SK-N-MC (cell line): ENCODE data around the gene IL17C.

ENCODE experiments used
- EZH2 ChIP-seq: fragments of 200-600 bp; sonication (generic); IDR thresholded peaks from one replicate; pipeline ENCODE4 v1.6.1; 2017; ENCODE audit warnings: antibody characterized with exemption
- FOXP2 ChIP-seq: optimal IDR thresholded peaks from 2 replicates; pipeline ENCODE3; 2011; ENCODE audit warnings: mild to moderate bottlenecking, moderate library complexity; ENCODE audit not compliant: insufficient read depth; ENCODE audit errors: extremely low read length, control extremely low read depth
- POLR2AphosphoS5 ChIP-seq: IDR thresholded peaks from 2 replicates; pipeline ENCODE4 v1.6.1; 2012; ENCODE audit warnings: mild to moderate bottlenecking, low read depth, low read length, borderline replicate concordance

- no peak for TF ChIP-seq POLR2AphosphoS5
- TF ChIP-seq EZH2: no peak
- no peak for TF ChIP-seq FOXP2
These were observed 33.4 kb downstream of the IL17C start for GRCh38 chr16:88671806-88672205.
